ENCODE data around the gene AGPAT3. TPM values are rescaled to one million over a fixed set of nuclear protein-coding genes. Genes with fewer than 3 reads are reported as not detected.

Gene AGPAT3
- total RNA-seq, 1 donor, result 47.4 TPM

DNA sequence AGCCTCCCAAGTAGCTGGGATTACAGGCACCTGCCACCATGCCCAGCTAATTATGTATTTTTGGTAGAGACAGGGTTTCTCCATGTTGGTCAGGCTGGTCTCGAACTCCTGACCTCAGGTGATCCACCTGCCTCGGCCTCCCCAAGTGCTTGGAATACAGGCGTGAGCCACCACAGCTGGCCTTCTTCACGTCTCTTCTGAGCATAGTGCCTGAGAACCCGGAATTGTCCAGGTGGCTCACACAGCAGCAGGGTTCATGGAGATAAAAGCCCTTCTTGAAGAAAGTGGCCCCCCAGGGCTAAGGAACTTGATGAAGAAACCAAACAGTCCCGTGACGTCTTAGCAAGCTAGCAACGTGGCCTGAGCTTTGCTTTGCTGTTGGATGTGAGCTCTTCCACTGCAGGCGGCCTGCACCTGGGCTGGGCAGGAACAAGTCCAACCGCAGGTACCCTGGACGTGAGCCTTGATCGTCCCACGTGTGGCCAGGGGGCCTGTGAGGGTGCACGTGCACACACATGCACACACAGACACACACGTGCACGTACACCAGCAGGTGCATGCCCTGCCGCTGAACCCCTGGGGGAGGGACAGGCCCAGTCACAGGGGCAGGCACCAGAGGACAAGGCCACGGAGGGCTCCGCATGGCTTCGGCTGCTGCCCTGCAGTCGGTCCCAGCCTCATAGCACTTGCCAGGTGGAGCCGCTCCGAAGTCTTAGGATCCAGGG is 123.6 kb downstream of the AGPAT3 start:
- no peaks in the 10 kb centered on the region for H3K79me2 ChIP-seq (ENCODE audit: insufficient read depth, low read length)
- H3K4me3 ChIP-seq (ENCODE audit: insufficient read depth, low read length), result no peak overlapping the region
- H3K27ac ChIP-seq (ENCODE audit: low read depth, low read length), result no peak overlapping the region
- no peak overlapping the region for H3K4me2 ChIP-seq (ENCODE audit: insufficient read depth, low read length)
- H2AFZ ChIP-seq (ENCODE audit: low read length), result no peak overlapping the region
- H3K27me3 ChIP-seq (ENCODE audit: insufficient read depth, low read length), result peaks cover 15% of the 10 kb centered on the region
- H4K20me1 ChIP-seq (ENCODE audit: insufficient read depth, low read length), result peaks cover 3% of the 10 kb centered on the region
- DNase-seq (ENCODE audit: insufficient read length, low spot score, missing footprints), result peak; percentile 52
- TF ChIP-seq, protein P1, sequence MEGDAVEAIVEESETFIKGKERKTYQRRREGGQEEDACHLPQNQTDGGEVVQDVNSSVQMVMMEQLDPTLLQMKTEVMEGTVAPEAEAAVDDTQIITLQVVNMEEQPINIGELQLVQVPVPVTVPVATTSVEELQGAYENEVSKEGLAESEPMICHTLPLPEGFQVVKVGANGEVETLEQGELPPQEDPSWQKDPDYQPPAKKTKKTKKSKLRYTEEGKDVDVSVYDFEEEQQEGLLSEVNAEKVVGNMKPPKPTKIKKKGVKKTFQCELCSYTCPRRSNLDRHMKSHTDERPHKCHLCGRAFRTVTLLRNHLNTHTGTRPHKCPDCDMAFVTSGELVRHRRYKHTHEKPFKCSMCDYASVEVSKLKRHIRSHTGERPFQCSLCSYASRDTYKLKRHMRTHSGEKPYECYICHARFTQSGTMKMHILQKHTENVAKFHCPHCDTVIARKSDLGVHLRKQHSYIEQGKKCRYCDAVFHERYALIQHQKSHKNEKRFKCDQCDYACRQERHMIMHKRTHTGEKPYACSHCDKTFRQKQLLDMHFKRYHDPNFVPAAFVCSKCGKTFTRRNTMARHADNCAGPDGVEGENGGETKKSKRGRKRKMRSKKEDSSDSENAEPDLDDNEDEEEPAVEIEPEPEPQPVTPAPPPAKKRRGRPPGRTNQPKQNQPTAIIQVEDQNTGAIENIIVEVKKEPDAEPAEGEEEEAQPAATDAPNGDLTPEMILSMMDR (IDR thresholded peaks at IDR 0.05; ENCODE audit: extremely low read depth, low read depth, low read length), result no peak
- H3K9me3 ChIP-seq (ENCODE audit: low read depth, low read length), result no peaks in the 10 kb centered on the region
- no peaks in the 10 kb centered on the region for H3K36me3 ChIP-seq (ENCODE audit: insufficient read depth, low read length)
- no peaks in the 10 kb centered on the region for H3K4me1 ChIP-seq (ENCODE audit: insufficient read depth, low read length)

- peak; percentile 32 for DNase-seq (ENCODE audit: insufficient read length, low spot score, missing footprints)
- H3K36me3 ChIP-seq (ENCODE audit: insufficient read depth, low read length), result no peaks in the 10 kb centered on the region
- H2AFZ ChIP-seq (ENCODE audit: low read length), result no peak overlapping the region
- H3K4me3 ChIP-seq (ENCODE audit: insufficient read depth, low read length), result no peak overlapping the region
- peaks cover 15% of the 10 kb centered on the region for H3K27me3 ChIP-seq (ENCODE audit: insufficient read depth, low read length)
- H3K9me3 ChIP-seq (ENCODE audit: low read depth, low read length), result no peaks in the 10 kb centered on the region
- H3K4me1 ChIP-seq (ENCODE audit: insufficient read depth, low read length), result no peaks in the 10 kb centered on the region
- H4K20me1 ChIP-seq (ENCODE audit: insufficient read depth, low read length), result peaks cover 3% of the 10 kb centered on the region
- no peaks in the 10 kb centered on the region for H3K79me2 ChIP-seq (ENCODE audit: insufficient read depth, low read length)
- TF ChIP-seq, protein P1 (IDR thresholded peaks at IDR 0.05; ENCODE audit: extremely low read depth, low read depth, low read length), result no peak
- no peak overlapping the region for H3K4me2 ChIP-seq (ENCODE audit: insufficient read depth, low read length)
- no peak overlapping the region for H3K27ac ChIP-seq (ENCODE audit: low read depth, low read length)
These were observed 124.4 kb downstream of the AGPAT3 start for GRCh38 chr21:43989401-43989800.

DNA sequence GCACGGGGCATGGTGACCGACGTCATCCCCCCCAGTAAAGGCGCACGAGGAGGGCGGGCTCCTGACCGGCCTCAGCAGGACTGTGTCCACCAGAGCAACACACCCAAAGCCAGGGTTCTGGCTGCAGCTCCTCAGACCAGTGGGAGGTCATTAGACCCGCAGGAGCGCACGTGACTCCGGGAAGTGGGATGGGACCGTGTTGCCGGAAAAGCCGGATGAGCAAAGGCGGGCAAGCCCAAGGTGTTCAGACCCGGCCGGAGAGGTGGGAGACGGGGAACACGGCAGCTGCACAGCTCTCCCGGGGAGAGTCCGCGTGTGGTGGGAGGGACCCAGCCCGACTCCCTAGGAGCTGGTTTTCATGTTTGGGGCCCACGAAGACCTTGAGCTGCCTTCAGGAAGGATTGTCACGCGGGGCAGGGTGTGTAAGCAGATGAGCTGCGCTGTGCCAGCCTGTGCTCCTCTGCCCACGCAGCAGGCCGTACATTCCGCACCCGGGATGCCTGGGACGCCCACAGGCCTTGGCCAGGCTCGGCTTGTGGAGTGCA is 126.5 kb downstream of the AGPAT3 start:
- peak; percentile 58 for DNase-seq (ENCODE audit: insufficient read length, low spot score, missing footprints)
- TF ChIP-seq, protein P1 (IDR thresholded peaks at IDR 0.05; ENCODE audit: extremely low read depth, low read depth, low read length), result no peak
- peaks cover 7% of the 10 kb centered on the region for H3K27me3 ChIP-seq (ENCODE audit: insufficient read depth, low read length)

DNA sequence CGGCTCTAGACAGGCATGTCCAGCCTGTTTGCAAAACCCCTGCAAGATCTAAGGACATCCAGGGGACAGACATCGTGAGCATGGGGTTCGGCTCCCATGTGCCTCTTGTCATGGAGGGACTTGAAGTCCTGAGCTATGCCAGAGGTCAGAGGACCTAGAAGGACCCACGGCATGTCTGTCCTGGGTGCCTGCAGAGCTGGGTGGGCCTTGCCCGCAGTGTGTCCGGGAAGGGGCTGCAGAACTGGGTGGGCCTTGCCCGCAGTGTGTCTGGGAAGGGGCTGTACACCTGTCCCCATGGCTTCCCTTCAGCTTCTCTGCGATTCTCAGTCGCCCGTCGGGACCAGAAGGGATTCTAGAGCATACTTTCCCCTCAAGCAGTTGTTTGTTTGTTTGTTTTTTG is 127.1 kb downstream of the AGPAT3 start:
- peak; percentile 49 for DNase-seq (ENCODE audit: insufficient read length, low spot score, missing footprints)
- TF ChIP-seq, protein P1 (IDR thresholded peaks at IDR 0.05; ENCODE audit: extremely low read depth, low read depth, low read length), result no peak
- H4K20me1 ChIP-seq (ENCODE audit: insufficient read depth, low read length), result no peaks in the 10 kb centered on the region
- H3K27me3 ChIP-seq (ENCODE audit: insufficient read depth, low read length), result peaks cover 1% of the 10 kb centered on the region
- no peak overlapping the region for H3K4me3 ChIP-seq (ENCODE audit: insufficient read depth, low read length)
- H3K4me2 ChIP-seq (ENCODE audit: insufficient read depth, low read length), result no peak overlapping the region
- no peaks in the 10 kb centered on the region for H3K36me3 ChIP-seq (ENCODE audit: insufficient read depth, low read length)
- H2AFZ ChIP-seq (ENCODE audit: low read length), result no peak overlapping the region
- H3K79me2 ChIP-seq (ENCODE audit: insufficient read depth, low read length), result no peaks in the 10 kb centered on the region
- no peak overlapping the region for H3K27ac ChIP-seq (ENCODE audit: low read depth, low read length)
- no peaks in the 10 kb centered on the region for H3K4me1 ChIP-seq (ENCODE audit: insufficient read depth, low read length)
- H3K9me3 ChIP-seq (ENCODE audit: low read depth, low read length), result no peaks in the 10 kb centered on the region

More for the DNA sequence above, 126.5 kb downstream of the AGPAT3 start:
- Histone ChIP-seq H3K4me1 (ENCODE audit: insufficient read depth, low read length) (no peaks in the 10 kb centered on the region), H3K4me3 (ENCODE audit: insufficient read depth, low read length) (no peak overlapping the region), H3K9me3 (ENCODE audit: low read depth, low read length) (no peaks in the 10 kb centered on the region), H4K20me1 (ENCODE audit: insufficient read depth, low read length) (no peaks in the 10 kb centered on the region), H2AFZ (ENCODE audit: low read length) (no peak overlapping the region), H3K79me2 (ENCODE audit: insufficient read depth, low read length) (no peaks in the 10 kb centered on the region), H3K4me2 (ENCODE audit: insufficient read depth, low read length) (no peak overlapping the region), H3K36me3 (ENCODE audit: insufficient read depth, low read length) (no peaks in the 10 kb centered on the region), H3K27ac (ENCODE audit: low read depth, low read length) (no peak overlapping the region)

Data from osteoblast (primary cell).